ENCODE results near the gene YPEL2.

The YPEL2 gene

GRCh38 chr17:59435238-59435637 lies 103.8 kb downstream of the YPEL2 start:
- Histone ChIP-seq H3K18ac (ENCODE audit: low read length) (no peak overlapping the region), H3K79me2 (ENCODE audit: control insufficient read depth, insufficient read depth, low read length, poor library complexity) (no peaks in the 10 kb centered on the region), H4K8ac (ENCODE audit: low read depth, low read length) (no peak overlapping the region), H3K27ac (ENCODE audit: low read depth, low read length) (no peak overlapping the region), H3K4me1 (ENCODE audit: control insufficient read depth in 1 of 2, insufficient read depth in 2 of 2, low read length in 2 of 2) (peaks cover 7 to 9% of the 10 kb centered on the region in 2 experiments), H3K23ac (ENCODE audit: low read length) (no peak overlapping the region), H2BK5ac (ENCODE audit: low read depth, low read length, poor library complexity) (no peak overlapping the region), H2AFZ (ENCODE audit: insufficient read depth, low read length, poor library complexity) (no peak overlapping the region), H3K14ac (ENCODE audit: low read length) (no peak overlapping the region), H3K9me3 (ENCODE audit: insufficient read depth, low read depth, low read length) (no peaks in the 10 kb centered on the region), H4K12ac (ENCODE audit: low read depth, low read length) (no peak overlapping the region), H3K27me3 (ENCODE audit: insufficient read depth, low read length) (no peaks in the 10 kb centered on the region), H2AK5ac (ENCODE audit: low read length) (no peak overlapping the region), H3K79me1 (ENCODE audit: low read length) (peaks cover 8% of the 10 kb centered on the region), H3K4ac (ENCODE audit: low read depth, low read length) (no peak overlapping the region), H2BK120ac (ENCODE audit: insufficient read depth, low read length, poor library complexity) (no peak overlapping the region), H4K91ac (ENCODE audit: low read depth, low read length) (no peak overlapping the region), H3K9ac (ENCODE audit: low read length) (no peak overlapping the region), H3K36me3 (ENCODE audit: control insufficient read depth in 1 of 2, insufficient read depth in 2 of 2, low read length in 2 of 2) (no peaks in the 10 kb centered on the region), H2BK12ac (ENCODE audit: low read length) (no peak overlapping the region), H3K4me2 (ENCODE audit: low read length) (no peak overlapping the region), H3K4me3 (ENCODE audit: low read depth, low read length) (no peak overlapping the region)
- WGBS (ENCODE audit: extremely low coverage, insufficient coverage, insufficient read length): no CpG with 5 or more reads among the region's 2 CpGs
- peak in 1 of 2 donors; percentile 88 for DNase-seq

DNA sequence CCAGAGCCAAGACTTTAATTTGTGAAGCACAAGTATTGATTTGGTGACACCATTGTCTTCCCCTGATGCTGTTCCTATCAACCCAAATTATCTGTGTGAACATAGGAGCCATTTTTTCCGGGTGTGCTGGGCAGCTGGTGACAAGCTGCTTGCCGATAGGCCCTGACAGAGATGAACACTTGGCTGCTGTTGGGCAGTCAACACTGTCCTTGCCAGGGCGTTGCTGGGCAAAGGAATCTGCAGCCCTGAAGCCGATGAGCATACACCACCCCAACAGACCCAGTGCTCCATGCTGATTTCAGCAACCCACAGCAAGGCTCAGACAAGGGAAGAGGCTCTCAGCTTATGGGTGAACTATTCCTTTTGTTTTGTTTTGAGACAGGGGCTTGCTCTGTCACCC lies 105.4 kb downstream of the YPEL2 start:
- Histone ChIP-seq H3K23ac (ENCODE audit: low read length) (no peak overlapping the region), H4K12ac (ENCODE audit: low read depth, low read length) (no peak overlapping the region), H3K36me3 (ENCODE audit: control insufficient read depth in 1 of 2, insufficient read depth in 2 of 2, low read length in 2 of 2) (no peaks in the 10 kb centered on the region), H2BK120ac (ENCODE audit: insufficient read depth, low read length, poor library complexity) (no peak overlapping the region), H4K91ac (ENCODE audit: low read depth, low read length) (no peak overlapping the region), H3K79me2 (ENCODE audit: control insufficient read depth, insufficient read depth, low read length, poor library complexity) (no peaks in the 10 kb centered on the region), H3K79me1 (ENCODE audit: low read length) (peaks cover 7% of the 10 kb centered on the region), H3K4me1 (ENCODE audit: control insufficient read depth in 1 of 2, insufficient read depth in 2 of 2, low read length in 2 of 2) (peaks cover 3 to 8% of the 10 kb centered on the region in 2 experiments), H3K4ac (ENCODE audit: low read depth, low read length) (no peak overlapping the region), H3K4me2 (ENCODE audit: low read length) (no peak overlapping the region), H2AFZ (ENCODE audit: insufficient read depth, low read length, poor library complexity) (no peak overlapping the region), H3K9me3 (ENCODE audit: insufficient read depth, low read depth, low read length) (no peaks in the 10 kb centered on the region), H3K4me3 (ENCODE audit: low read depth, low read length) (no peak overlapping the region), H2BK12ac (ENCODE audit: low read length) (peak overlapping the region; percentile 77), H4K8ac (ENCODE audit: low read depth, low read length) (no peak overlapping the region), H3K14ac (ENCODE audit: low read length) (peak overlapping the region; percentile 28), H3K9ac (ENCODE audit: low read length) (no peak overlapping the region), H3K27me3 (ENCODE audit: insufficient read depth, low read length) (no peaks in the 10 kb centered on the region), H3K18ac (ENCODE audit: low read length) (peak overlapping the region; percentile 61), H2BK5ac (ENCODE audit: low read depth, low read length, poor library complexity) (no peak overlapping the region), H2AK5ac (ENCODE audit: low read length) (no peak overlapping the region), H3K27ac (ENCODE audit: low read depth, low read length) (no peak overlapping the region)
- no peak for DNase-seq
- WGBS (ENCODE audit: extremely low coverage, insufficient coverage, insufficient read length): no CpG with 5 or more reads among the region's 4 CpGs

- peaks cover 2 to 8% of the 10 kb centered on the region in 2 experiments for H3K4me1 ChIP-seq (ENCODE audit: control insufficient read depth in 1 of 2, insufficient read depth in 2 of 2, low read length in 2 of 2)
- peaks cover 7% of the 10 kb centered on the region for H3K79me1 ChIP-seq (ENCODE audit: low read length)
- no peak overlapping the region for H2BK120ac ChIP-seq (ENCODE audit: insufficient read depth, low read length, poor library complexity)
- no peak overlapping the region for H2AK5ac ChIP-seq (ENCODE audit: low read length)
- no peaks in the 10 kb centered on the region for H3K79me2 ChIP-seq (ENCODE audit: control insufficient read depth, insufficient read depth, low read length, poor library complexity)
- H3K4me3 ChIP-seq (ENCODE audit: low read depth, low read length): no peak overlapping the region
- H4K12ac ChIP-seq (ENCODE audit: low read depth, low read length): no peak overlapping the region
- WGBS (ENCODE audit: extremely low coverage, insufficient coverage, insufficient read length): no CpG with 5 or more reads among the region's 12 CpGs
- H3K27ac ChIP-seq (ENCODE audit: low read depth, low read length): no peak overlapping the region
- no peaks in the 10 kb centered on the region for H3K27me3 ChIP-seq (ENCODE audit: insufficient read depth, low read length)
- H2AFZ ChIP-seq (ENCODE audit: insufficient read depth, low read length, poor library complexity): no peak overlapping the region
- no peak overlapping the region for H2BK12ac ChIP-seq (ENCODE audit: low read length)
- H4K8ac ChIP-seq (ENCODE audit: low read depth, low read length): no peak overlapping the region
- no peak overlapping the region for H3K14ac ChIP-seq (ENCODE audit: low read length)
- H3K9ac ChIP-seq (ENCODE audit: low read length): no peak overlapping the region
- no peaks in the 10 kb centered on the region for H3K36me3 ChIP-seq (ENCODE audit: control insufficient read depth in 1 of 2, insufficient read depth in 2 of 2, low read length in 2 of 2)
- no peak for DNase-seq
- H3K9me3 ChIP-seq (ENCODE audit: insufficient read depth, low read depth, low read length): no peaks in the 10 kb centered on the region
- no peak overlapping the region for H3K23ac ChIP-seq (ENCODE audit: low read length)
- H3K18ac ChIP-seq (ENCODE audit: low read length): no peak overlapping the region
- no peak overlapping the region for H3K4ac ChIP-seq (ENCODE audit: low read depth, low read length)
- H3K4me2 ChIP-seq (ENCODE audit: low read length): no peak overlapping the region
- H2BK5ac ChIP-seq (ENCODE audit: low read depth, low read length, poor library complexity): no peak overlapping the region
- no peak overlapping the region for H4K91ac ChIP-seq (ENCODE audit: low read depth, low read length)
These were observed 106.4 kb downstream of the YPEL2 start for GRCh38 chr17:59437791-59438281.

DNA sequence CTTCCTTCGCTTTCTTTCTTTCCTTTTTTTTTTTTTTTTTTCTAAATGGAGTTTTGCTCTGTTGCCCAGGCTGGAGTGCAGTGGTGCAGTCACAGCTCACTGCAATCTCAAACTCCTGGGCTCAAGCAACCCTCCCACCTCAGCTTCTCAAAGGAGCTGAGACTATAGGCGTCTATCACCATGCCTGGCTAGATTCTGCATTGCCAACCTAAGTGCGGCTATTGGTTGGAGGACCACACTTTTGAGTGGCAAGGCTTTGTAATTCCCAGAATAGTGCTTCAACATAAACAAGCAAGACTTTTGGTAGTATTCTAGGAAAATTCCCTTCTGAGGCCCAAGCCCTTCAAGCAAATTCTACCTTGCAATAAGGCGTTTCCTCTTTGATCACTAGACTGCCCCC lies 107.8 kb downstream of the YPEL2 start:
- H3K14ac ChIP-seq (ENCODE audit: low read length): no peak overlapping the region
- peak overlapping the region; percentile 8 for H4K91ac ChIP-seq (ENCODE audit: low read depth, low read length)
- H3K18ac ChIP-seq (ENCODE audit: low read length): no peak overlapping the region
- no peaks in the 10 kb centered on the region for H3K36me3 ChIP-seq (ENCODE audit: control insufficient read depth in 1 of 2, insufficient read depth in 2 of 2, low read length in 2 of 2)
- no peak overlapping the region for H4K8ac ChIP-seq (ENCODE audit: low read depth, low read length)
- H3K4me1 ChIP-seq (ENCODE audit: control insufficient read depth in 1 of 2, insufficient read depth in 2 of 2, low read length in 2 of 2): peaks cover 2 to 8% of the 10 kb centered on the region in 2 experiments
- H2BK5ac ChIP-seq (ENCODE audit: low read depth, low read length, poor library complexity): no peak overlapping the region
- H4K12ac ChIP-seq (ENCODE audit: low read depth, low read length): no peak overlapping the region
- no peak overlapping the region for H3K23ac ChIP-seq (ENCODE audit: low read length)
- H3K79me1 ChIP-seq (ENCODE audit: low read length): peaks cover 7% of the 10 kb centered on the region
- H2BK120ac ChIP-seq (ENCODE audit: insufficient read depth, low read length, poor library complexity): no peak overlapping the region
- H2BK12ac ChIP-seq (ENCODE audit: low read length): no peak overlapping the region
- no peak overlapping the region for H3K4ac ChIP-seq (ENCODE audit: low read depth, low read length)
- DNase-seq: no peak
- H3K79me2 ChIP-seq (ENCODE audit: control insufficient read depth, insufficient read depth, low read length, poor library complexity): no peaks in the 10 kb centered on the region
- no peaks in the 10 kb centered on the region for H3K27me3 ChIP-seq (ENCODE audit: insufficient read depth, low read length)
- H3K9ac ChIP-seq (ENCODE audit: low read length): no peak overlapping the region
- H3K9me3 ChIP-seq (ENCODE audit: insufficient read depth, low read depth, low read length): no peaks in the 10 kb centered on the region
- H2AFZ ChIP-seq (ENCODE audit: insufficient read depth, low read length, poor library complexity): no peak overlapping the region
- no peak overlapping the region for H3K27ac ChIP-seq (ENCODE audit: low read depth, low read length)
- WGBS (ENCODE audit: extremely low coverage, insufficient coverage, insufficient read length): 89% methylated on average over 1 of the region's 4 CpGs
- H3K4me3 ChIP-seq (ENCODE audit: low read depth, low read length): no peak overlapping the region
- no peak overlapping the region for H2AK5ac ChIP-seq (ENCODE audit: low read length)
- H3K4me2 ChIP-seq (ENCODE audit: low read length): no peak overlapping the region
